NCI-H1105 (cell line): ENCODE data around the gene EEF1AKMT2.

Experiments
- DNase-seq: peaks from one replicate; lab custom pipeline; 2025; lab: John Stamatoyannopoulos, UW

Gene EEF1AKMT2

GRCh38 chr10:124721330-124722045 is 70.2 kb downstream of the EEF1AKMT2 start:
- no peak for DNase-seq

- DNase-seq = peak; percentile 32
Observed at GRCh38 chr10:124719213-124719851, 72.4 kb downstream of the EEF1AKMT2 start.

GRCh38 chr10:124717911-124718741 is 73.6 kb downstream of the EEF1AKMT2 start:
- DNase-seq = no peak

- DNase-seq = no peak
Observed at GRCh38 chr10:124717041-124717757, 74.5 kb downstream of the EEF1AKMT2 start.

GRCh38 chr10:124716369-124716768 is 75.3 kb downstream of the EEF1AKMT2 start:
- DNase-seq = no peak

DNA sequence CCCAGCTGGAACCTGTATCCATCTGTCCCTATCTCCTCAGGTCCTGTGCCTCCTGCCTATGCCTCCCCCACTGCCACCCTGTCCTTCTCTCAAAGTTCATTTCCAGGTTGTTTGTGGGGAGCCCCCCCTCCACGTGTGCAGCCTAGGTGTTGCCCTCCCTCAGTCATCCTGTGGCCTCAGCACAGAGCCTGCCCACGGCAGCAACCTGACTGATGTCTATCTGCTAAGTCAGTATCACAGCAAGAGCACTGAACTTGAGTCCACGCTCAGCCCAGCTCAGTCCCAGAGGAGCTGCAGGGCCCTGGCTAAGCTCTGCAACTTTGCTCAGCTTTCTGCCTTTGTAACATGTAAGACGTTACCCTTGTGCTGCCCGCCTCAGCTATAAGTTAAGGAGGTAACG is 76.2 kb downstream of the EEF1AKMT2 start:
- DNase-seq = no peak

DNA sequence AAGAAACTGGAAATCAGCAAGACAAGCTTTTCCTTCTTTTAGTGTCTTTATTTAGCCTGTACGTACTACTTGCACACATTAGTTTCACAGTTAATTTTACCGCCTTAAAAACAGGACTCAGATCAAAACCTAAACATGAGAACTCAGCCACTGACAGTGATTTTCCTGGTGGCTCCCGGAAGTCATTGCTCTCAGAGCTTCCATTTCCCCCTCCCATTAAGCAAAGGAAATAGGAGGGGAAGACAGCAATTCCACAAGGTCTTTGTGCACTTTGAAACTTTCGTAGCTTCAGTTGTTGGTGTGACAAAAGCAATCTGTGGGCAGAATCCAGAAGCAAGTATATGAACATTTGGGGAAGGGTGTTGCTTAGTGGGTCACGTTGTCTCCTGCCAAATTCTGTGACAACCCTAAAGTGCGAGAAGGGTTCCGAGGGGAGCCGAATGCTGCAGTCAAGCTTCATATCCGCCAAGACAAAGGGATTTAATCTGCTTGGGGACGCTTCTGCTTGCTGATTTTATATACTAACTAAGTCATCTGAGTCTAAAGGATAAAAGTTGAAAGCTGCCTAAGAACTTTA is 77.9 kb downstream of the EEF1AKMT2 start:
- no peak for DNase-seq

DNA sequence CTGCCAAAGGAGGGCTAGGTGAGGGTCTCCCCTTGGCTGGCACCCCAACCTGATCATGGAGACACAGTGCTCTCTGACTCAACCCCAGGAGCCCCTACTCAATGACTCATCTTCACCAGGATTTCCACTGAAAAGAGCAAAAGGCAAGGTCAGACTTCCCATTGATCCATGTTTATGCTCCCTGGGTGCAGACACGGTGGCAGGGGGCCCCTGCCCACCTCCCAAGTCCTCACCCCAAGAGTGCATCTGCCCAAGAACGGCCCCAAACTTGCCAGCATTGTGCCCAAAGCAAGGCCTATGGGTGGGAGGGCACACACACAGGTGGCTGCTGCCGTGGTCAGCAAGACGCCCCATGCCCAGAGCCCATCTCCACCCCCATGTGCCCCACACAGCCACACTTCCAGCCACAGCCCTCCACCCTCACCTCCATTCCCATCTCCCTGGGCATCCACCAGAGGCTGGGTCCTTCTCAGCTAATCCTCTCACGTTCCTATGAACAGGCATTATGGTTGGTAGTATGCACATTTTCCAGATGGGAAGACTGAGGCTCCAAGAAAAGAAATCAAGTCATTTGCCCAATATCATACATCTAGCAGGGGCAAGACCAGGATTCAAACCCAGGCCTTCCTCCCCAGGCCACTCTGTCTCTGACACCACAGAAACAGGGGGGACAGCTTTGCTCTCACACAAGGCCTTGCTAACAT is 78.8 kb downstream of the EEF1AKMT2 start:
- no peak for DNase-seq

- no peak for DNase-seq
Observed at GRCh38 chr10:124711145-124711544, 80.5 kb downstream of the EEF1AKMT2 start.

DNA sequence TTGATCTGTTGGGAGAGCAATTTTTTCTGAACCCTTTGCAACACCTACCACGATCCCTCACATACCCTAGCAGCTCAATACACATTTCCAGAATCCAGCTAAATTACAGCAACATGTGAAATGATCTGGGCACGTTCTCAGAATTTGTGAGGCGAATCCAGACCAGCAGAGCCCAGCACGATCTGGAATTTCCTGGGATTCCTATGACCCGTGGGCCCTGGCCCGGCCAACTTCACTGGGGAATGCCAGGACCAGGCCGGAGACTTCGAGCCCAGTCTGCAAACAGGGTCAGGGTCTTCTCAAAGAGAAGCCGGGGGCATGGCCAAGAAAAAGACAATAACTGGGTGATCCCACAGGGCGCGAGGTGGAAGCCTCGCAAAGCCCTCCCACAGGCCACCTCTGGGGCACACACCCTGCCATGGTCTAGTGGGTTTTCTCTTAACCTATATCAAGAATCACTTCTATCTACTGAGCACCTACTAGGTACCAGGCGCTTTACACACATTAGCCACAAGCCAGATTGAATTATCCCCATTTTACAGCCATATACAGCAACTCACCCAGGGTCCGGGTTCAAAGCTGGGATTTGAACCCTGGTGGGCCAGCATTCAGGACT is 81.3 kb downstream of the EEF1AKMT2 start:
- DNase-seq = no peak

- DNase-seq = no peak
Observed at GRCh38 chr10:124709861-124710260, 81.8 kb downstream of the EEF1AKMT2 start.

- no peak for DNase-seq
Observed at GRCh38 chr10:124708922-124709520, 82.7 kb downstream of the EEF1AKMT2 start.

DNA sequence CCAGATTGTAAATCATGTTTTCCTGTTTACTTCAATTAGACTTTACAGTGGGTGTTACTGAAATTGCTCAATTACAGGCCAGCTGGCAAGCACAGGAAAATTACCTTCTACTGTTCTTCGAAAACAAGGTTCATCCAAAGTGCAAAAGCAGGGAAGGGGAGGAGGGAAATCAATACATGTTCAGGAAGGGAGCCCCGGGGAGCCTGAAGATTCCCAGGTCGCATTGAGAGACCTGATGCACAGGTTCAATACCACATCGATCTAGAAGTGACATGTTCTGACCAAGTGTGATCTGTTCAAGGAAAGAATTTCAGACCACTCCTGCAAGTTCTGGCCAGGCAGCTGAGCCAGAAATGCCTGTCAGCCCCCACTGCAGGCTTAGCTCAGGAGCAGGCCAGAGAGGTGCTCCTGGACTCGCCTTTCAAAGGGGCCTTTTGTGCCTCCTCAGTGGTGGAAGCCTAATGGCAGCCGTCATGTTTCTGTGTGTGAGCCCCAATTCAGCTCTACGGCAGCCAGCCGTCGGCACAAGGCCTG is 83.4 kb downstream of the EEF1AKMT2 start:
- peak; percentile 46 for DNase-seq
